T follicular helper cell (primary cell): ENCODE measurements around the gene IFT122.

Experiments used
- DNase-seq: peaks from one replicate; pipeline ENCODE4 v3.0.0-alpha.2; 2020; ENCODE audit warnings: low read depth

Gene IFT122

DNA sequence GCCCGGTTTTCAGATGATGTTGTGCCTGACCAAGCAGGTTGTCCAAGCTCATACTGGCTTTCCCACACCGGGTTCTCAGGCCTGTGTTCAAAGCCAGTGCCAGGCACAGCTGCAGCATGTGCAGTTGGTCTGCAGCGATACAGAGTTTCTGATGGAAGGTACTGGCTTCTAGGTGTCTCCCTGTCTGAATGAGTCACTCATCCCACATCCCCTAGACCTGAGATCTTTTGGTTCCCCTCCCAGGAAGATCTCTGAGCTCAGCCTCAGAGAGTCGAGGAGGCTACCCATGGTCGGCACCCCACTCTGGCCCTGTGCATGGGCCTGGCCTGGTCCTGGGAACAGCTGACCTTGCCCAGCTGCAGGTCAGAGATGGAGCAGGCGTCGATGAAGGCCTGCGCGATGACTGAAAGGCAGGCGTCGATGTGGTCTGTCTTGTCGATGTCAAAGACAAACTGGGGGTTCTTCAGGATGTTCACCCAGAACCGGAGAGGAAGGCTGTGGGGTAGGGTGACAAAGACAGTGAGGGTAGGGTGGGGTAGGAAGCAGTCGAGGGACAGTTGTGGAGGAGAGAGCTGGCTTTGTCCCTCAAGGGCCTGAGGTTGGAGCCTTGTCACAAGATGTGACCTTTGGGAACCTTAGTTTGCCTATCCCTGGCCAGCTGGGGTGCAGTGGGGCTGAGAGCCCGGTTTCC is 118.2 kb downstream of the IFT122 start:
- no peak for DNase-seq

GRCh38 chr3:129558772-129559564 is 118.9 kb downstream of the IFT122 start:
- DNase-seq: no peak

DNA sequence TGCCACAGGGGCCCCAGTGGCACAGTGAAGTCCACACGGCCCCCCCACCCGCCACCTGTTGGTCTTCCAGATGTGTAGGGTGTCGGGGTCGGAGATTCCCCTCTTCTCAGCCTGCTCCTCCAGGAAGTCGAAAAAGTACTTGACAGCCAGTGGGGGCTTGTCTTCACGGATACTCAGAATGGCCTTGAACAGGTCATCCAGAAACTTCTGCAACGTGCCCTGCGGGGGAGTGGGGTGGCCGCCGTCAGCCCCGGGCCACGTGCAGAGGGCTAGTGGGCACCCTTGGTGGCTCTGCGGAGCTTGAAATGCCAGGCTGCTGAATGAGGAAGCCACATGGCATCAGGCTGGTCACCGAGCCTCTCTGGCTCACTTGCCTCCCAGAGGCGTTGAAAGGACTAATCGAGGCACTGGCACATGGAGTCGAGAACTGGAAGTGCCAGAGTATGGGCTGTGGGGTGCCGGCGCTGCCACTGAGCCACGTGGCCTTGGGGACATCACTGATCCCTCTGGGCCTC is 119.6 kb downstream of the IFT122 start:
- DNase-seq: no peak

DNA sequence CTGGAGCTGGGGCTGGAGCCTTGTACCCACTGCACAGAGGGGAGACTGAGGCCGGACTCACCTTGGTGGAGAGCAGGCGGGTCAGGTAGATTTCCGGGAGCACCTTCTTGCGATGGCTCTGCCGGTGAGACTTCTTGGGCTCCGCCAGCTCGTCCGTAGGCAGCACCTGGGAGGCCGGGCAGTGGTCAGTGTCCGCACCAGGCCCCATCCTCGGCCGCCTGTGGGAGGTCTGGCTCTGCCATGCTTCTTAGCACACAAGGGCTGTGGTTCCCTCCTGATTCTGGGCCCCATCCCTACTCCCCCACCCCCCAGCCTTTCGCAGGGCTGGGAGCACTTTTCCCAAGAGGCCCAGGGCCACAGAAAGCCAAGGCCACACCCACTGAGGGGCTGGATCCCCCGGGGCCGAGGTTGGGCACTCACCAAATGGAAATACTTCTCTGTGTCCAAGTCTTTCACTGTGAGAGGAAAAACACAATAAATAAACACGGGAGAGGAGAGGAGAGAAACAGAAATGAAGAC is 120.3 kb downstream of the IFT122 start:
- no peak for DNase-seq

DNA sequence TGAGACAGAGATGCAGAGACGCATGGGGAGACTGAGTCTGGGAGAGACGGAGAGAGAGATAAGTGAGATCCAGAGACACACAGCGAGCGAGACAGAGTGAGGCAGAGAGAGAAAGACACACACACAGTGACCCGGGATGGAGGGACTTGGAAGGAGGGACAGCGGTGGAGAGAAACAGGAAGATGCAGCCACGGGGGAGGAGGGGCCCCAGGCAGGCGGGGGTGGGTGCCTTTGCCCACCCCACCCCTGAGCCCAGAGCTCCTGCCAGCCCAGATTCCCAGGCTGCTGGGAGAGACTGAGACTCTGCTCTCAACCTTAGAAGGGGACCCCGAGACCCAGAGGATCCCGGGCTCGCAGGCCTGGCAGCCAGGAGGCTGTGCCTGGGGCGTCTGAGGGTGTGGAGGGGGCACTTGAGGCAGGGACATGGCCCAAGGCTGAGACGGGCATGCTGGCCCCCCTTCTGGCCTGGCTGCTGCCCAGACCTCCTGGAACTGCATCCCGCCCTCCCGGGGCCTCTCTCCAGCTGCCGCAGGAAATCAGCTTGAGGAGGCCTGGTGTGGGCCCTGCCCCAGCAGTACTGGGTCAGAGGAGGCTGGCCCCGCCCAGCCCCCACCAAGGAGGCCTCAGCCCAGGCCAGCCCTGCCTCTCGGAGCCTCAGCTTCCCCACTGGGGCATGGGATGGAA is 121.0 kb downstream of the IFT122 start:
- no peak for DNase-seq

DNA sequence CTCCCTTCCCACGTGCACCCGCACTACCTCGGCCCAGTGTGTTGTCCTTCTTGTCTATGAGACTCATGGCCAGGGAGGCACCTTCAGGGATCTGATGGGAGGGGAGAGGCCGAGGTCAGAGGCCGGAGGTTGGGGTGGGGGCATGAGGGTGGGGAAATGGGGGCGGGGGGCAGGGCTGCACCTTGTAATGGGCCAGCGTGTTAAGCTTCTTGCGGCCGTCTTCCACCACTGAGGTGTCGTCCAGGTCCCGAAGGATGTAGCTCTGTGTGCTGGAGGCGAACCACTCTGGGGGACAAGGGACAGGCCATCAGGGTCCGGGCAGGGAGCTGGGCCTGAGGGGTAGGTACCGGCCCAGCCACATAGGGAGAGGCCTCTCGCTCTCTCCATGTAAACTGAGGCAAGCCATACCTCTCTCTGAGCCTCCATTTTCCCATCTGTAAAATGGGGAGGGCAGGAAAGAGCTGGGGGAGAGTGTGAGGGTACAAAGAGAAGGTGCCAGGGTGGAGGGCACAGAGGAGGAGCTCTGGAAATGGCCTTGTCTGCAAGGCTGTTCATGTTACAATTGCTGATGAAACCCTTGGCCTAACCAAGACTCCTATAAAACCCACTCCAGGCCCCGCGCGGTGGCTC is 121.7 kb downstream of the IFT122 start:
- no peak for DNase-seq

GRCh38 chr3:129562803-129563202 is 122.8 kb downstream of the IFT122 start:
- DNase-seq: no peak

- no peak for DNase-seq
These were observed 123.3 kb downstream of the IFT122 start for GRCh38 chr3:129563332-129563731.

DNA sequence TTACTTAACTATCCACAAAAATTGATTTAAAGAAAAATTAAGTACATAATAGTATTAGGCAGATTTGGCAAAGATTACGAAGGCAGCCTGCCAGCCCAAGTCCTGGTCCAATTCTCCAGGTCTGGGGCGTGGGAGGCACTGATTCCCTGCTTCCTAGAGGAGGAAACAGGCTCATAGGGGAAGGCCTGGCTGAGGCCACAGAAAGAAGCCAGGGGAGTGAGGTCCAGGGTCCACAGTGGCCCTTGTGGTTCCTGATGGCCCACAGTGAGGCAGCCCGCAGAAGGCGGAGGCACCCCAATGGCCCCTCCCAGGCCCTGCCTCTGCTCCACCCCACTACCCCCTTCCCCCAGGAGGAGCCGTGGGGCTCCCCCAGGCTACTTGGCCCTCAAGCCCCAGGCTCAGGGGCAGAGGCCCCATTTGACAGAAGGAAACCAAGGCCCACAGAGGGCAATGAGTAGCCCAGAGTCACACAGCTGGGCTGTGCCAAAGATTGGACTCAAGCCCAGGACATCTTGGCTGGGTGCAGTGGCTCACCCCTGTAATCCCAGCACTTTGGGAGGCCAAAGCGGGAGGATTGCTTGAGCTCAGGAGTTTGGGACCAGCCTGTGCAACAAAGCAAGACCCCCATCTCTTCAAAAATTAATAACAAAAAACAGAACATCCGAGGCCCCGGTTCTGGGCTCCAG is 124.0 kb downstream of the IFT122 start:
- no peak for DNase-seq

DNA sequence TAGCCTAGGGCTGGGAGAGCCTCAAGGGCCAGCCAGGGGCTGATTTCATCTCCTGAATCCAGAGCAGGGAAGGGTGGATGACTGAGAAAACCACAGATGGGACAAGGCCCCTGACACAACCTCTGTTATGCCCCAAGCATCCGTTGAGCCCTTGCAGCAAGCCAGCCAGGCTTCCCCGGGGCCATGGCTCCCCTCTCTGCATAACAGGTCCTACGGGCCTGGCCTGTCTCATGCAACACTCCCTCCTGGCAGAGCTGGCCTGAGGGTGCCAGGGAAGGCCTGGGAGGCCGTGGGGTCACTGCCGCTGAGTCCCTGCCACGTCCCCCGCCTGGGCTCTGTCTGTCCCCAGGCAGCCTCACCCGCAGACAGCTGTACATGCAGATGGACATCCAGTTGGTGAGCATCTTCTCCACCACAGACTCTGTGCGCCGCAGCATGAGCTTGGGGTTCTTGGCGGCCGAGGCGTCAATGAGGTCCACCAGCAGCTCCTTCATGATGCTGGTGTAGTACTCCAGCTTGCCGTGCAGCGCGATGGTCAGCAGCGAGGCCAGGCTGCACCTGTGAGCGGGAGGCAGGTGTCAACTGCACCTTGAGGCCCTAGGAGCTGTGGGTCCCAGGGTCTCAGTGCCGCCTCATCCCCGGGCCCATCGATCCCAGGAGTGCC is 125.1 kb downstream of the IFT122 start:
- DNase-seq: no peak

DNA sequence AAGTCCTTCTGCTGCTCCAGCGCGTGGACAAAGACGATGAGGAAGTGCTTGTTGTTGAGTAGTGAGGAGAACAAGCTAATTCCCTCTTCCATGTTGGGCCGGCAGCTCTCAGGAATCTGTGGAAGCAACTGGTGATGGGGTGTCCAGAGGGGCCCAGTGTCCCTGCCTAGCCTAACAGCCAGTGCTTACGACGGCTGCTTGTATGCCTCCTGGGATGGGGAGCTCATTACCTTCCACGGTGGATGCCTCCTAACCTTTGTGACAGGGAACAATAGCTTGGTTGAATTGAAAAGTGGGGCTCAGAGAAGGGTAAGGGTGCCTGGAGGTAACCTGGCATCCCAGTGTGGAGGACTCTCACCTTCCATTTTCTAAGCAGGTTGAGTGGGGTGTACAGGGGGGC is 125.9 kb downstream of the IFT122 start:
- DNase-seq: no peak

DNA sequence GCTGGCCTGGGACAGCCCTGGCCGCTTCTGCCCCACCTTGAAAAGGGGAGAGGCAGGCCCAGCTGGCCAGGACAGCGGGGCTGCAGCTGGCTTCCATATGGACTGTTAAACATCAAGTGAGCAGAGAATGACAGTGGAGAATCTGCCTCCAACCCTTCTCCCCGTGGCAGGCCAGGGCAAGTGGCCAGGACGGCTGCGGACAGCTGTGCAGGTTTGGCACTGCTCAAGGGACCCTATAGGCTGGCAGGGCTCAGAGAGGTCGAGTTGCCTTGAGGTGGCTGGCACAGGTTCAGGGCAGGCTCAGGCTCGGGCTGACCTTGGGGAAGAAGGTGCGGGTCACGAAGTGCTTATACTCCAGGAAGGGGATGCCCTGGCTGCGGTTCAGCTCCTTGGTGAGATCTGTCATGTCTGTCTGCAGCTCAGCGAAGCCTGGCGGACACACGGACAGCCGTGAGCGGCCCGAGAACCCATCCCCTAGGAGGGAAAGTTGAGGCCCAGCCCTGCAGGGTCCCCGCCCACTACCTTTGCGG is 127.2 kb downstream of the IFT122 start:
- DNase-seq: no peak

DNA sequence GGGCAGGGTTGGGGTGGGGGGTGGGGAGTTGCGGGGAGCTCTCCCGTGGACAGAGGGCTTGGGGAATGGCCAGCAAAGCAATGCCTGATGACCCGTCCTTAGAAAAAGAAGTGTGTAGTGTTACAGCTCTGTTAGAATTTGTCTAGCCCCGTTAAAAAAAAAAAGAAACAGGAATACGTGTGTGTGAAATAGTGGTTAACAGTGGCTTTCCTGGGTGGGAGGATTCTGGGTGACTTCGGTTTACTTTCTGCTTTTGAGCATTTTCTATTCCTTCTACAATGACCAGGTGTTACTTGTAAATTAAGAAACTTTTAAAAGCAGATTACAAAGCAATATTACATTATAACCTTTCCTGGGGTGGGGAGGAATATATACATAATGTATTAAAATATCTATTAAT is 127.9 kb downstream of the IFT122 start:
- DNase-seq: no peak

DNA sequence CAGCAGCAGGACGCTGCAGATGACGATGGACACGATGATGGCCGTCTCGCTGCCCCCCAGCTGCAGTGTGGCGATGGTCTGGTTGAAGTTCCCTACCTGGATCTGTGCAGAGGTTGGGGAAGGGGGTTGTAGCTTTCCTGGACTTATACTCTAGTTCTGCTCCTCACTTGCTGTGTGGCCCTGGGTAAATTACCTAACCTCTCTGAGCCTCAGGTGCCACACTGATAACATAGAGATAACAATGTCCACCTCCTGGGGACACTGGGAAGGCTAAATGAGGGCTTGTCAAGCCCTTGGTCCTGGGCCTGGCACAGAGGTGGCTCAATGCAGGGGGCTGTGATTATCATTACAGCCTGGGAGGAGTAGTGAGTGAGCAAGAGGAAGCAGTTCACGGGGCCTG is 129.8 kb downstream of the IFT122 start:
- DNase-seq: no peak
